Fibroblast of lung (primary cell): ENCODE data around the gene PRSS22. TPM values are rescaled to one million over a fixed set of nuclear protein-coding genes. Genes with fewer than 3 reads are reported as not detected.

Source experiments
- DNase-seq, 2 donors: peaks; one replicate each; pipeline versions ENCODE4 v3.0.0 to v3.0.0-alpha.2; 2010; ENCODE audit warnings: low read depth in 2 of 2
- H2AFZ ChIP-seq: 2 replicates; pipeline ENCODE4 v1.5.1; 2012; ENCODE audit warnings: low read length, control low read depth, inconsistent platforms
- H3K27ac ChIP-seq: 2 replicates; pipeline ENCODE4 v1.5.1; 2011; ENCODE audit warnings: low read length, control low read depth; ENCODE audit not compliant: insufficient read depth
- H3K27me3 ChIP-seq: 2 replicates; pipeline ENCODE4 v1.5.1; 2011; ENCODE audit warnings: mild to moderate bottlenecking, low read length; ENCODE audit not compliant: control insufficient read depth, insufficient read depth
- H3K36me3 ChIP-seq: 2 replicates; pipeline ENCODE4 v1.5.1; 2011; ENCODE audit warnings: low read length; ENCODE audit not compliant: control insufficient read depth, insufficient read depth
- H3K4me1 ChIP-seq: 2 replicates; pipeline ENCODE4 v1.5.1; 2011; ENCODE audit warnings: low read length; ENCODE audit not compliant: control insufficient read depth, insufficient read depth; ENCODE audit errors: extremely low read depth
- H3K4me2 ChIP-seq: 2 replicates; pipeline ENCODE4 v1.5.1; 2011; ENCODE audit warnings: low read length, control low read depth; ENCODE audit not compliant: insufficient read depth; ENCODE audit errors: extremely low read depth
- H3K4me3 ChIP-seq, 4 experiments: fragments of 200-600 bp in 1 of 4; sonication (generic) in 1 of 4; replicated peaks in 1 of 4; 2 replicates each; pipeline ENCODE4 v1.5.1; 2011 to 2016; ENCODE audit warnings: low read length in 4 of 4, low read depth in 3 of 4, mild to moderate bottlenecking in 3 of 4, control low read depth in 2 of 4, inconsistent platforms in 1 of 4, mixed read lengths in 1 of 4; ENCODE audit not compliant: insufficient read depth in 1 of 4; ENCODE audit errors: control extremely low read depth in 1 of 4
- H3K79me2 ChIP-seq: 2 replicates; pipeline ENCODE4 v1.5.1; 2012; ENCODE audit warnings: mild to moderate bottlenecking, low read length, inconsistent platforms; ENCODE audit not compliant: control insufficient read depth, insufficient read depth
- H3K9ac ChIP-seq: 2 replicates; pipeline ENCODE4 v1.5.1; 2011; ENCODE audit warnings: mild to moderate bottlenecking, low read length, control low read depth; ENCODE audit not compliant: insufficient read depth
- H3K9me3 ChIP-seq: 2 replicates; pipeline ENCODE4 v1.5.1; 2012; ENCODE audit warnings: low read depth, low read length; ENCODE audit not compliant: control insufficient read depth, insufficient read depth
- H4K20me1 ChIP-seq: 2 replicates; pipeline ENCODE4 v1.5.1; 2011; ENCODE audit warnings: low read length; ENCODE audit not compliant: control insufficient read depth, insufficient read depth; ENCODE audit errors: extremely low read depth
- EZH2 ChIP-seq: IDR thresholded peaks from 2 replicates; pipeline ENCODE4 v1.5.1; 2012; ENCODE audit warnings: low read length, control low read depth, mild to moderate bottlenecking; ENCODE audit errors: missing control alignments
- polyA plus RNA-seq, 2 donors: library from polyadenylated mRNA; depleted of rRNA in 1 of 2; stranded (reverse) in 1 of 2; unstranded in 1 of 2; fragments of >200 nt; gene quantifications; 2 replicates each; pipeline ENCODE4 v1.2.1, GENCODE V29; 2011 to 2012; ENCODE audit warnings: missing spikeins in 1 of 2
- total RNA-seq: library from RNA; depleted of rRNA; stranded (reverse); fragments of >200 nt; gene quantifications from 2 replicates; pipeline ENCODE4 v1.2.1, GENCODE V29; 2014
- TF ChIP-seq, protein P1 (sequence below), 2 donors: IDR thresholded peaks in 1 of 2; conservative IDR thresholded peaks in 1 of 2; 1 replicate in 1 of 2; 2 replicates in 1 of 2; pipeline ENCODE4 v1.5.1; 2011 to 2012; ENCODE audit warnings: low read length in 2 of 2, control low read depth in 1 of 2, inconsistent platforms in 1 of 2, low read depth in 1 of 2, mild to moderate bottlenecking in 1 of 2

Gene PRSS22
- total and polyA plus RNA-seq, 2 donors (not counting 1 experiment from before 2014, with no cell fraction given), result 0.17 TPM; not detected in 1

DNA sequence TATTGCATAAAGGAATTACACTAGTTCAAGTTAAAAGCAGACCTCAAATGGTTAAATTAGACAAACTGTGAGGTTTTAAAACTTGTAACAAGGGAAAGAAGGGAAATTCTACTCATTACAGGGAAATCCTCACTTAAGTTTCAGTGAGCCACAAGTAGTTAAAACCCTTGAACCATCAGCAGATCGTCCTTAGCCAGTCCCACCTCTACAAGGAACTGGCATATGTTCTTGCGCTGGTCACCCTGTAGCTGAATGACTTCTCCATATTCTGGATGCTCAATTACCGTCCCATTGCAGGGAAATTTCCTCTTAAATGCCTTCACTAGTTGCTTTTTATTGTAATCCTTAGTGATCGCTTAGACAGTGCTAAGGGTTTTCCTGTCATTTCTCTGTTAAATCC is 35.5 kb downstream of the PRSS22 start:
- no peak overlapping the region for H3K4me2 ChIP-seq
- no peaks in the 10 kb centered on the region for H3K9me3 ChIP-seq
- H4K20me1 ChIP-seq, result no peaks in the 10 kb centered on the region
- H2AFZ ChIP-seq, result no peak overlapping the region
- no peaks in the 10 kb centered on the region for H3K4me1 ChIP-seq
- no peaks in the 10 kb centered on the region for H3K36me3 ChIP-seq
- DNase-seq, result no peak
- no peak overlapping the region for H3K4me3 ChIP-seq
- H3K27ac ChIP-seq, result no peak overlapping the region
- peaks cover 20% of the 10 kb centered on the region for H3K27me3 ChIP-seq
- H3K79me2 ChIP-seq, result no peaks in the 10 kb centered on the region
- no peak for TF ChIP-seq EZH2
- TF ChIP-seq, protein P1, sequence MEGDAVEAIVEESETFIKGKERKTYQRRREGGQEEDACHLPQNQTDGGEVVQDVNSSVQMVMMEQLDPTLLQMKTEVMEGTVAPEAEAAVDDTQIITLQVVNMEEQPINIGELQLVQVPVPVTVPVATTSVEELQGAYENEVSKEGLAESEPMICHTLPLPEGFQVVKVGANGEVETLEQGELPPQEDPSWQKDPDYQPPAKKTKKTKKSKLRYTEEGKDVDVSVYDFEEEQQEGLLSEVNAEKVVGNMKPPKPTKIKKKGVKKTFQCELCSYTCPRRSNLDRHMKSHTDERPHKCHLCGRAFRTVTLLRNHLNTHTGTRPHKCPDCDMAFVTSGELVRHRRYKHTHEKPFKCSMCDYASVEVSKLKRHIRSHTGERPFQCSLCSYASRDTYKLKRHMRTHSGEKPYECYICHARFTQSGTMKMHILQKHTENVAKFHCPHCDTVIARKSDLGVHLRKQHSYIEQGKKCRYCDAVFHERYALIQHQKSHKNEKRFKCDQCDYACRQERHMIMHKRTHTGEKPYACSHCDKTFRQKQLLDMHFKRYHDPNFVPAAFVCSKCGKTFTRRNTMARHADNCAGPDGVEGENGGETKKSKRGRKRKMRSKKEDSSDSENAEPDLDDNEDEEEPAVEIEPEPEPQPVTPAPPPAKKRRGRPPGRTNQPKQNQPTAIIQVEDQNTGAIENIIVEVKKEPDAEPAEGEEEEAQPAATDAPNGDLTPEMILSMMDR (conservative IDR thresholded peaks at IDR 0.05 in 1 of 2, IDR thresholded peaks at IDR 0.05 in 1 of 2; ENCODE audit: low read depth in 1 of 2, low read length in 2 of 2), result no peak
- no peak overlapping the region for H3K9ac ChIP-seq

DNA sequence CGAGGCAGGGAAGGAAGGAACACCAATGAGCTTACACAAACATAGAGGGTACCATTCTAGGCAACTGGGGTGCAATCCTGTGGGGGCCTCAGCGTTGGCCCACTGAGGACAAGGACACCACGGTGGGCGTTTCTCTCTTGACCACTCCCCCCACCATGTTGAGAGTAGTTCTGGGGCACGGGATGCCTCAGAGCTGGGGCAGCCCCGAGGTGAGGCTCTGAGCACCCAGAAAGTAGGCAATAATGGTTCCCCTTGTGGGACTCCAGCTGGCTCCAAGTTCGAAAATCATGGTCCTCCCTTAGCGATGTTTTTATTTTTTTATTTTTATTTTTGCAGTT is 35.8 kb downstream of the PRSS22 start:
- Histone ChIP-seq H3K4me1 (no peaks in the 10 kb centered on the region), H3K27ac (no peak overlapping the region), H3K79me2 (no peaks in the 10 kb centered on the region), H4K20me1 (no peaks in the 10 kb centered on the region), H3K36me3 (no peaks in the 10 kb centered on the region), H3K4me2 (no peak overlapping the region), H3K9ac (no peak overlapping the region), H3K9me3 (no peaks in the 10 kb centered on the region), H2AFZ (no peak overlapping the region), H3K4me3 (no peak overlapping the region), H3K27me3 (peaks cover 20% of the 10 kb centered on the region)
- DNase-seq, result no peak
- TF ChIP-seq EZH2, result no peak
- TF ChIP-seq, protein P1 (conservative IDR thresholded peaks at IDR 0.05 in 1 of 2, IDR thresholded peaks at IDR 0.05 in 1 of 2; ENCODE audit: low read depth in 1 of 2, low read length in 2 of 2), result no peak

DNA sequence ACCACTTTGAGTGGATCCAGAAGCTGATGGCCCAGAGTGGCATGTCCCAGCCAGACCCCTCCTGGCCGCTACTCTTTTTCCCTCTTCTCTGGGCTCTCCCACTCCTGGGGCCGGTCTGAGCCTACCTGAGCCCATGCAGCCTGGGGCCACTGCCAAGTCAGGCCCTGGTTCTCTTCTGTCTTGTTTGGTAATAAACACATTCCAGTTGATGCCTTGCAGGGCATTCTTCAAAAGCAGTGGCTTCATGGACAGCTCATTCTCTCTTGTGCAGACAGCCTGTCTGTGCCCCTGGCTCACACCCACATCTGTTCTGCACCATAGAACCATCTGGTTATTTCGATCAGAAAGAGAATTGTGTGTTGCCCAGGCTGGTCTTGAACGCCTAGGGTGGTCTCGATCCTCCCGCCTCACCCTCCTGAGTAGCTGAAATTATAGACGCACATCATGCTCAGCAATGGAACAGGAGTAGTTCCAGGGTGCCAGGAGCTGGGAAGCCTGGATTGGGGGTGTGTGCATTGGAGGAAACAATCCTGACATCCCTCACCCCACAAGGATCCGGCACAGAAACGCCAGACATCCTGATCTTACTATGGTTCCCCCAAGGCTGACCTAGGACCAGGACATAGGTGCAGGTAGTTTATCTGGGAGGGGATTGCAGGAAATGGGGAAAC is 36.3 kb downstream of the PRSS22 start:
- H3K36me3 ChIP-seq, result no peaks in the 10 kb centered on the region
- no peak for TF ChIP-seq EZH2
- TF ChIP-seq, protein P1 (conservative IDR thresholded peaks at IDR 0.05 in 1 of 2, IDR thresholded peaks at IDR 0.05 in 1 of 2; ENCODE audit: low read depth in 1 of 2, low read length in 2 of 2), result no peak
- no peak overlapping the region for H3K9ac ChIP-seq
- peaks cover 20% of the 10 kb centered on the region for H3K27me3 ChIP-seq
- H3K27ac ChIP-seq, result no peak overlapping the region
- no peak for DNase-seq
- no peak overlapping the region for H3K4me3 ChIP-seq
- H3K79me2 ChIP-seq, result no peaks in the 10 kb centered on the region
- H3K9me3 ChIP-seq, result no peaks in the 10 kb centered on the region
- H4K20me1 ChIP-seq, result no peaks in the 10 kb centered on the region
- H3K4me1 ChIP-seq, result no peaks in the 10 kb centered on the region
- no peak overlapping the region for H3K4me2 ChIP-seq
- H2AFZ ChIP-seq, result no peak overlapping the region
